ENCODE measurements around the gene BPGM.

Gene BPGM

DNA sequence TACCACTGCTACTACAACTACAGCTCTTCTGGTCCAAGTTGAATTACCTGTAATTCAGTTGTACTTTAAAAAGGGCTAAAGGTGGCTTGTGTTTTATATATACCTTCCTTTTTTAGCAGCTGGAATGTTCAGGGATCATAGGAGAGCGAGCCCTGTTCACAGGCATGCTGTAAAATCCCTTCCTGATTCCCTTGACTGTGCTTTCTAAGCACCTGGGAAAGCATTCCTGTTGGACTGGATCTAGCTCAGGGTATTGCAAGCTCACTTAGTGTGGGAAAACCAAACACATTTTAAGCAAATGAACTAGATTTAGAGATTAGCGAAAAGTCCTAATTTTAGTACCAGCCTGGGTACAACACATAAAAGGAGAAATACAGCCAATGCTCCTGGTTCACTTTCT lies 31.5 kb downstream of the BPGM start:
- Histone ChIP-seq H3K79me2 (ENCODE audit: insufficient read depth, low read length) (no peaks in the 10 kb centered on the region), H3K9me3 (ENCODE audit: low read length) (peaks cover 7% of the 10 kb centered on the region), H3K4me1 (ENCODE audit: insufficient read depth, low read length, severe bottlenecking) (no peaks in the 10 kb centered on the region), H3K4me3 (ENCODE audit: low read depth, low read length, poor library complexity, severe bottlenecking) (no peak overlapping the region), H3K36me3 (ENCODE audit: insufficient read depth, low read length) (no peaks in the 10 kb centered on the region), H3F3A (ENCODE audit: insufficient read depth, low read length) (no peaks in the 10 kb centered on the region), H3K27me3 (ENCODE audit: insufficient read depth, low read length) (no peaks in the 10 kb centered on the region), H3K9ac (ENCODE audit: low read length) (no peak overlapping the region), H3K4me2 (ENCODE audit: low read length) (no peak overlapping the region), H4K20me1 (ENCODE audit: insufficient read depth, low read length) (0 out of 2 replicates have a peak, but pooled peaks cover 2% of the 10 kb centered on the region), H3K9me2 (ENCODE audit: low read depth, low read length) (no peaks in the 10 kb centered on the region), H3K27ac (ENCODE audit: low read depth, low read length, poor library complexity, severe bottlenecking) (no peak overlapping the region), H2AFZ (ENCODE audit: low read length) (no peak overlapping the region)
- TF ChIP-seq, protein P1, sequence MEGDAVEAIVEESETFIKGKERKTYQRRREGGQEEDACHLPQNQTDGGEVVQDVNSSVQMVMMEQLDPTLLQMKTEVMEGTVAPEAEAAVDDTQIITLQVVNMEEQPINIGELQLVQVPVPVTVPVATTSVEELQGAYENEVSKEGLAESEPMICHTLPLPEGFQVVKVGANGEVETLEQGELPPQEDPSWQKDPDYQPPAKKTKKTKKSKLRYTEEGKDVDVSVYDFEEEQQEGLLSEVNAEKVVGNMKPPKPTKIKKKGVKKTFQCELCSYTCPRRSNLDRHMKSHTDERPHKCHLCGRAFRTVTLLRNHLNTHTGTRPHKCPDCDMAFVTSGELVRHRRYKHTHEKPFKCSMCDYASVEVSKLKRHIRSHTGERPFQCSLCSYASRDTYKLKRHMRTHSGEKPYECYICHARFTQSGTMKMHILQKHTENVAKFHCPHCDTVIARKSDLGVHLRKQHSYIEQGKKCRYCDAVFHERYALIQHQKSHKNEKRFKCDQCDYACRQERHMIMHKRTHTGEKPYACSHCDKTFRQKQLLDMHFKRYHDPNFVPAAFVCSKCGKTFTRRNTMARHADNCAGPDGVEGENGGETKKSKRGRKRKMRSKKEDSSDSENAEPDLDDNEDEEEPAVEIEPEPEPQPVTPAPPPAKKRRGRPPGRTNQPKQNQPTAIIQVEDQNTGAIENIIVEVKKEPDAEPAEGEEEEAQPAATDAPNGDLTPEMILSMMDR (IDR thresholded peaks at IDR 0.05; ENCODE audit: low read length) = no peak
- TF ChIP-seq EZH2 (IDR thresholded peaks at IDR 0.05; ENCODE audit: borderline replicate concordance, low read length) = no peak

DNA sequence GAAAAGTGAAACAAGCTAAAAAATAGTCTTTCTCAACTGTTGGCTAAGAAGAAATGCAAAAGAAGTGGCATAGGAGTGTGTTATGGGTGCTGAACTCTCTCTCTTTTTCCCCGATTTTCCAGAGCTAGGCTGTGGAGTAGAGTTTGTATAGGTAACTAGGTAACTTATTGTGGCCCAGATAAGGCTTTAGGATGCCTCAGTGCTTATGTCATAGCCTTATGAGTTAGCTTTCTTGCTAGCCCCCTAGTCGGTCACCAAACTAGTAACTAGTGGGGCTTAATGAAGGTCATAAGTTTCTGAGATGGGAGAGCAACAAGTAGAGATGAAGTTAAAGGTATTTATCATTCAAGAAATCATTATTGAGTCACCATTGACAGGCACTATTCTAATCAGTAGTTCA lies 32.4 kb downstream of the BPGM start:
- H3K27ac ChIP-seq (ENCODE audit: low read depth, low read length, poor library complexity, severe bottlenecking) = no peak overlapping the region
- H3K9me3 ChIP-seq (ENCODE audit: low read length) = peaks cover 7% of the 10 kb centered on the region
- TF ChIP-seq, protein P1 (IDR thresholded peaks at IDR 0.05; ENCODE audit: low read length) = no peak
- no peak for TF ChIP-seq EZH2 (IDR thresholded peaks at IDR 0.05; ENCODE audit: borderline replicate concordance, low read length)

DNA sequence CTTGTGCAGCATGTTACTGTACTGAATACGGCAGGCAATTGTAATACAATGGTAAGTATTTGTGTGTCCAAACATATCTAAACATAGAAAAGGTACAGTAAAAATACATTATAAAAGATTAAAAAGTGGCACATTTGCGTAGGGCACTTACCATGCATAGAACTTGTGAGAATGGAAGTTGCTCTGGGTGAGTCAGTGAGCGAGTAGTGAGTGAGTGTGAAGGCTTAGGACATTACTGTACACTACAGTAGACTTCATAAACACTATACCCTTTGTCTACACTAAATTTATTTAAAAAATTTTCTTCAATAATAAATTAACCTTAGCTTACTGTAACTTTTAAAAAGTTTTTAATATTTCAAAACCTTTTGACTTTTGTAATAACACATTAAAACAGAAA lies 37.5 kb downstream of the BPGM start:
- no peaks in the 10 kb centered on the region for H3K4me1 ChIP-seq (ENCODE audit: insufficient read depth, low read length, severe bottlenecking)
- no peaks in the 10 kb centered on the region for H3K9me2 ChIP-seq (ENCODE audit: low read depth, low read length)
- TF ChIP-seq, protein P1 (IDR thresholded peaks at IDR 0.05; ENCODE audit: low read length) = no peak
- TF ChIP-seq EZH2 (IDR thresholded peaks at IDR 0.05; ENCODE audit: borderline replicate concordance, low read length) = no peak
- H3K4me3 ChIP-seq (ENCODE audit: low read depth, low read length, poor library complexity, severe bottlenecking) = no peak overlapping the region
- no peaks in the 10 kb centered on the region for H3K79me2 ChIP-seq (ENCODE audit: insufficient read depth, low read length)
- H3K9ac ChIP-seq (ENCODE audit: low read length) = no peak overlapping the region
- no peaks in the 10 kb centered on the region for H3F3A ChIP-seq (ENCODE audit: insufficient read depth, low read length)
- no peaks in the 10 kb centered on the region for H4K20me1 ChIP-seq (ENCODE audit: insufficient read depth, low read length)
- no peak overlapping the region for H2AFZ ChIP-seq (ENCODE audit: low read length)
- no peaks in the 10 kb centered on the region for H3K27me3 ChIP-seq (ENCODE audit: insufficient read depth, low read length)
- H3K36me3 ChIP-seq (ENCODE audit: insufficient read depth, low read length) = no peaks in the 10 kb centered on the region
- no peak overlapping the region for H3K4me2 ChIP-seq (ENCODE audit: low read length)
- no peaks in the 10 kb centered on the region for H3K9me3 ChIP-seq (ENCODE audit: low read length)
- no peak overlapping the region for H3K27ac ChIP-seq (ENCODE audit: low read depth, low read length, poor library complexity, severe bottlenecking)

More for the DNA sequence above, 32.4 kb downstream of the BPGM start:
- Histone ChIP-seq H3K36me3 (ENCODE audit: insufficient read depth, low read length) (no peaks in the 10 kb centered on the region), H3F3A (ENCODE audit: insufficient read depth, low read length) (no peaks in the 10 kb centered on the region), H3K27me3 (ENCODE audit: insufficient read depth, low read length) (no peaks in the 10 kb centered on the region), H3K9ac (ENCODE audit: low read length) (no peak overlapping the region), H3K79me2 (ENCODE audit: insufficient read depth, low read length) (no peaks in the 10 kb centered on the region), H3K9me2 (ENCODE audit: low read depth, low read length) (no peaks in the 10 kb centered on the region), H4K20me1 (ENCODE audit: insufficient read depth, low read length) (0 out of 2 replicates have a peak, but pooled peaks cover 2% of the 10 kb centered on the region), H3K4me3 (ENCODE audit: low read depth, low read length, poor library complexity, severe bottlenecking) (no peak overlapping the region), H2AFZ (ENCODE audit: low read length) (no peak overlapping the region), H3K4me1 (ENCODE audit: insufficient read depth, low read length, severe bottlenecking) (no peaks in the 10 kb centered on the region), H3K4me2 (ENCODE audit: low read length) (no peak overlapping the region)
